Measurements from ENCODE around the gene POPDC2. TPM values are rescaled to one million over a fixed set of nuclear protein-coding genes. Genes with fewer than 3 reads are reported as not detected.

POPDC2 gene
- total RNA-seq, 1 donor from 2014 or later = not detected

DNA sequence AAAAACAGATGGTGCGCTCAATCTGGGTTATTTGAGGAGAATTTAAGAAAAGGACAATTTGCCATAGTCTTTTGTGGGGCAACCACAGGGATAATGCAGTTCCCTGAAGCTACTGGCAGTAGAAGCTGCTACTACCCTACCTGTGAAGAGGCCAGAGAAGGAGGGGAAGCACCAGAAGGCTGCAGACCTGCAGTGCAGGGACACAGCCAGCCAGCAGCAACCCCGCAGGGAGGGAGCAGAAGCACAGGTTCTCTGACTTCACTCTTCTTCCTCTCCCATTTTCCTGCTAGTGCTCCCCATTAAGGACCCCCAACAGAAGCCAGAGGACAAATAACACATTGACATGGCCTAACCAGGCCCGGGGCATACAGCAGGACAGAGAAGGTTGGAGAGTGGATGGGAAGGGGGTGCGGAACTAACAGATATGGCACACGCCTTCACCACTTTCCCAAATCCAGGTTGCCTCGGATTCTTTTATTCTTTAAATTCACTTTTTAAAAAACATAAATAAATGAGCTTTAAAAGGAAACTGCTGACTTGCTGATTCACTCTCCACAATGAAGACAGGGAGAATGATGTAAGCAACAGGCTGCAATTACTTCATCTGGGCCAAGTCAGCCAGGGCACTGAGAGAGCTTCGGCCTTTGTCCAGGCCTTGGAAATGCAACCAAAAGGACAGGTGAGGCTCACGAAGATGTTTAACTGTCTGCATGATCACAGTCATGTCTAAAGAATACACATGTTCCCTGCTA lies 30.1 kb downstream of the POPDC2 start:
- peak; percentile 47 for DNase-seq (ENCODE audit: low read depth)
- H3K36me3 ChIP-seq (ENCODE audit: control insufficient read depth, insufficient read depth, low read length) = no peaks in the 10 kb centered on the region
- no peak for FAIRE-seq

GRCh38 chr3:119628816-119629445 lies 31.5 kb downstream of the POPDC2 start:
- H3K4me3 ChIP-seq (ENCODE audit: low read depth, low read length) = no peak overlapping the region
- no peak for FAIRE-seq
- TF ChIP-seq, protein P1, sequence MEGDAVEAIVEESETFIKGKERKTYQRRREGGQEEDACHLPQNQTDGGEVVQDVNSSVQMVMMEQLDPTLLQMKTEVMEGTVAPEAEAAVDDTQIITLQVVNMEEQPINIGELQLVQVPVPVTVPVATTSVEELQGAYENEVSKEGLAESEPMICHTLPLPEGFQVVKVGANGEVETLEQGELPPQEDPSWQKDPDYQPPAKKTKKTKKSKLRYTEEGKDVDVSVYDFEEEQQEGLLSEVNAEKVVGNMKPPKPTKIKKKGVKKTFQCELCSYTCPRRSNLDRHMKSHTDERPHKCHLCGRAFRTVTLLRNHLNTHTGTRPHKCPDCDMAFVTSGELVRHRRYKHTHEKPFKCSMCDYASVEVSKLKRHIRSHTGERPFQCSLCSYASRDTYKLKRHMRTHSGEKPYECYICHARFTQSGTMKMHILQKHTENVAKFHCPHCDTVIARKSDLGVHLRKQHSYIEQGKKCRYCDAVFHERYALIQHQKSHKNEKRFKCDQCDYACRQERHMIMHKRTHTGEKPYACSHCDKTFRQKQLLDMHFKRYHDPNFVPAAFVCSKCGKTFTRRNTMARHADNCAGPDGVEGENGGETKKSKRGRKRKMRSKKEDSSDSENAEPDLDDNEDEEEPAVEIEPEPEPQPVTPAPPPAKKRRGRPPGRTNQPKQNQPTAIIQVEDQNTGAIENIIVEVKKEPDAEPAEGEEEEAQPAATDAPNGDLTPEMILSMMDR (IDR thresholded peaks at IDR 0.05; ENCODE audit: insufficient read depth, low read length, severe bottlenecking) = no peak
- no peak for DNase-seq (ENCODE audit: low read depth)
- H3K36me3 ChIP-seq (ENCODE audit: control insufficient read depth, insufficient read depth, low read length) = no peaks in the 10 kb centered on the region
- H3K27me3 ChIP-seq (ENCODE audit: control insufficient read depth, insufficient read depth, low read length) = no peaks in the 10 kb centered on the region

More for the DNA sequence above, 30.1 kb downstream of the POPDC2 start:
- Histone ChIP-seq H3K27me3 (ENCODE audit: control insufficient read depth, insufficient read depth, low read length) (no peaks in the 10 kb centered on the region), H3K4me3 (ENCODE audit: low read depth, low read length) (no peak overlapping the region)
- TF ChIP-seq, protein P1 (IDR thresholded peaks at IDR 0.05; ENCODE audit: insufficient read depth, low read length, severe bottlenecking) = no peak

DNA sequence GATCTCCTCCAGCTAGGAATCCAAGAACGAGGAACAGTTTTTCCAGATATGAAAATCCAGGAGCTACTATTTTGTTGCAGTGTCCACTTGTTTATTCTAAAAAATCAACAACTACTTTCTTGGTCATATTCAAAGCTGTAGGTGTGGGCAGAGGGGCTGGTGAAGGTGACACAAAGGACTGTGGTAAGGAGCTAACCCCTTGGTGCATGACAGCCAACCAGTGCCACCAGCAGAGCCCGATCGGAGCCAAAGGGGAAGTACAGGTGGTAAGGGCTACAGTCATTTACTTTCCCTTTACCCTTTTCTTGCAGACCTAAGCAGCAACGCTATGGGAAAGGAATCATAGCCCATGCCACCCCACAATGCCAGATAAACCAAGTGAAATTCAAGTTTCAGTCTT lies 32.0 kb downstream of the POPDC2 start:
- no peaks in the 10 kb centered on the region for H3K27me3 ChIP-seq (ENCODE audit: control insufficient read depth, insufficient read depth, low read length)
- TF ChIP-seq, protein P1 (IDR thresholded peaks at IDR 0.05; ENCODE audit: insufficient read depth, low read length, severe bottlenecking) = no peak
- DNase-seq (ENCODE audit: low read depth) = no peak
- H3K4me3 ChIP-seq (ENCODE audit: low read depth, low read length) = no peak overlapping the region
- FAIRE-seq = no peak
- H3K36me3 ChIP-seq (ENCODE audit: control insufficient read depth, insufficient read depth, low read length) = no peaks in the 10 kb centered on the region

DNA sequence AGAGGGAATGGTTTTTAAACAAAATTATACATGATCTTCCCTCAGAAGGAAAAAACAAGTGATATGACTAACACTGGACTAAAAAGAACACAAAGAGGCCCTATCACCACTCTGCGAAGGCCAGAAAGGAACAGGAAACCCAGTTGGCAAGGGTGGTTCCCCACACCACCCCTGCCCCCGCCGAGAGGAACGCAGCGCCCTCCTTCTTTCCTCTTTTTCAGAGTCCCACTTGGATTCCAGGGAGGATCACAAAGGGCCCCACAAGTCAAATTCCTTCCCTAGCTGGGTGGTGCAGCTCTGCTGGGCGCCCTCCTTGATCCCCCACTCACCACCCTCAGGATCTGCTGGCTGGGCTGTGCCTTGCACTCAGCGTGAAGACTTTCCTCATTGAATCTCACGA lies 32.9 kb downstream of the POPDC2 start:
- TF ChIP-seq, protein P1 (IDR thresholded peaks at IDR 0.05; ENCODE audit: insufficient read depth, low read length, severe bottlenecking) = no peak
- H3K27me3 ChIP-seq (ENCODE audit: control insufficient read depth, insufficient read depth, low read length) = no peaks in the 10 kb centered on the region
- FAIRE-seq (no peak), DNase-seq (ENCODE audit: low read depth) (no peak)
- H3K36me3 ChIP-seq (ENCODE audit: control insufficient read depth, insufficient read depth, low read length) = no peaks in the 10 kb centered on the region
- no peak overlapping the region for H3K4me3 ChIP-seq (ENCODE audit: low read depth, low read length)

- TF ChIP-seq, protein P1 (IDR thresholded peaks at IDR 0.05; ENCODE audit: insufficient read depth, low read length, severe bottlenecking) = no peak
- H3K36me3 ChIP-seq (ENCODE audit: control insufficient read depth, insufficient read depth, low read length) = no peaks in the 10 kb centered on the region
- H3K27me3 ChIP-seq (ENCODE audit: control insufficient read depth, insufficient read depth, low read length) = no peaks in the 10 kb centered on the region
- FAIRE-seq (peak; percentile 50), DNase-seq (ENCODE audit: low read depth) (no peak)
- no peak overlapping the region for H3K4me3 ChIP-seq (ENCODE audit: low read depth, low read length)
Observed at GRCh38 chr3:119626196-119626595, 34.2 kb downstream of the POPDC2 start.

Measured in bronchial epithelial cell (primary cell).